Stimulated activated effector memory CD8-positive, alpha-beta T cell treated with anti-CD3 and anti-CD28 coated beads, Interleukin-12 subunit alpha, Interleukin-12 subunit beta, amount 100 ng/mL, for 72 hours (primary cell): Measurements from ENCODE around the gene GNPDA2.
"Not testable (repeated sequence)": the region's sequence is repeated elsewhere in the genome, so short reads cannot be mapped to it uniquely, and the experiment has no call there.

Source experiments
- ATAC-seq: fragments of 150-1000 bp; cut with Tn5 transposase; 2 replicates; pipeline ENCODE4 v1.10.0; 2021
- DNase-seq, 2 donors: peaks; one replicate each; pipeline ENCODE4 v3.0.0; 2021 to 2022; ENCODE audit warnings: low spot score in 2 of 2
- H3K27ac Mint-ChIP-seq: one replicate; pipeline ENCODE4 v1.8.0; 2022; ENCODE audit warnings: mild to moderate bottlenecking, mixed read lengths
- H3K36me3 Mint-ChIP-seq: one replicate; pipeline ENCODE4 v1.8.0; 2022; ENCODE audit warnings: mild to moderate bottlenecking, mixed read lengths
- H3K4me1 Mint-ChIP-seq: one replicate; pipeline ENCODE4 v1.8.0; 2022; ENCODE audit warnings: mixed read lengths
- H3K4me3 Mint-ChIP-seq: one replicate; pipeline ENCODE4 v1.8.0; 2022; ENCODE audit warnings: mild to moderate bottlenecking, mixed read lengths
- H3K9me3 Mint-ChIP-seq: one replicate; pipeline ENCODE4 v1.8.0; 2022; ENCODE audit warnings: mixed read lengths

Gene GNPDA2

DNA sequence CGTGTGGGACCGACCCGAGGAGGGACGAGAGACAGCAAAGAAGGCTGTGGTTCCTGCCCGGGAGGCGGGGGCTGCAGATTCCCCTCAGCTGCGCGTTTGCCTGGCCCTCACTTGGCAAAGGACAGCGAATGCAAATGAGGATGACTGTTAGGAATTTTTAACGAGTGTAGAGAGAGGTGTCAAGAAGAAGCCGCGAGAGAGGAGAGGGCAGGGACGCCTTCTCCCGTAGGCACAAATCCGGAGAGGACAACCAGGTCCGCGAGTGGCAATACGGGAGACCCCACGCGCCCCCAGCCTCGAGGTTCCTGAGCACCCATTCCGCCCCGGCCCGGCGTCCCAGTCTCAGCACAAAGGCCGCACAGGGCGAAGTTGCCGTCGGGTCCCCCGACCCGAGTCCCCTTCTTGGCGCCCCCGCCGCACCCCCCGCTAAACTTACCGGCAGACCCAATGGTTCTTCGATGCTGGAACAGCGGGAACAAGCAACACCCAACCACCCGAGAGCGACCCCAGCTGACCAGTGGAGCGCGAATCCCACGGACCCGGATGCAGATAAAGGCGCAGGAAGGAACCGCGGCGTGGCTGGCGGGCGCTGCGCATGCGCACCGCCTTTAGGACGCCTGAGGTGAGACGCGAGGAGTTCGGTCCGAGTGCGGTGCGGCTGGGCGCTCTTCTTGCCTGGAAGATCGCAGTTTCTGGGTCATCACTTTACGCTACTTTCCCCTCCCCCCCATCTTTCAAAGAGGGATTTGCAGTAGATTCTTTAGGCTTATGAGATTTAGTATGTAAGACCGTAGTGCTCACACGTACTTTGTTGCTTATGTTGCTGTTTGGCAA, at the start of gene GNPDA2:
Gene GNPDA2, minus strand, starts transcription at position 519 of the 834 bp plus-strand sequence. CDS start 4,349 bp downstream, outside the sequence.
- Mint-ChIP-seq H3K36me3 (peaks cover 13% of the 10 kb centered on the region), H3K27ac (peak within 1 kb of the TSS; percentile 90)
- DNase-seq: peak; percentile 55 to 87

GRCh38 chr4:44772340-44772739, 46.0 kb upstream of the GNPDA2 start:
- Mint-ChIP-seq H3K4me3 (no peak overlapping the region), H3K4me1 (no peaks in the 10 kb centered on the region), H3K9me3 (peaks cover 3% of the 10 kb centered on the region), H3K27ac (no peak overlapping the region), H3K36me3 (no peaks in the 10 kb centered on the region)
- ATAC-seq (peak; percentile 48), DNase-seq (no peak)

More for the DNA sequence above, at the start of gene GNPDA2:
- Mint-ChIP-seq H3K9me3 (no peaks in the 10 kb centered on the region), H3K4me1 (peaks cover 34% of the 10 kb centered on the region), H3K4me3 (peak within 1 kb of the TSS; percentile 74)
- ATAC-seq: peak; percentile 96

- no peak overlapping the region for H3K4me3 Mint-ChIP-seq
- DNase-seq (no peak), ATAC-seq (no peak)
- no peaks in the 10 kb centered on the region for H3K4me1 Mint-ChIP-seq
- H3K27ac Mint-ChIP-seq: no peak overlapping the region
- H3K9me3 Mint-ChIP-seq: peaks cover 3% of the 10 kb centered on the region
- no peaks in the 10 kb centered on the region for H3K36me3 Mint-ChIP-seq
Measured at GRCh38 chr4:44771789-44772188, 45.4 kb upstream of the GNPDA2 start.

DNA sequence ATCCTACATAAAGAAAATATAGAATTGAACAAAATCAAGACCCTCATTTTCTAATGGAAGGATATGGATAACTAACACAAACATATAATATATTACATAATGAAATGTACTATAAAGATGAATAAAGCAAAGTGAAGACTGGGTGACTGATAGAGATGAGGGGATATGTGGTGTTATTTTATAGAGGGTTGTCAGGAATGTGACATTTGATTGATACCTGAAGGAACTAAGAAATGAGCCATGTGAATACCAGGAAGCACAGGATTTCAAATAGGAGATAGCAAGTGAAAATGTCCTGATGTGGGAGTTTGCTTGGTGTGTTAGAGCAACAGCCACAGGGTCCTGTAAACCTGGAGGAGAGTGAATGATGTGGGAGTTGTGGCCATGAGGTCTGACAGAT, 40.1 kb upstream of the GNPDA2 start:
- no peak for ATAC-seq
- DNase-seq: no peak
- Mint-ChIP-seq H3K27ac (no peak overlapping the region), H3K9me3 (no peaks in the 10 kb centered on the region), H3K4me1 (no peaks in the 10 kb centered on the region), H3K4me3 (no peak overlapping the region), H3K36me3 (no peaks in the 10 kb centered on the region)

DNA sequence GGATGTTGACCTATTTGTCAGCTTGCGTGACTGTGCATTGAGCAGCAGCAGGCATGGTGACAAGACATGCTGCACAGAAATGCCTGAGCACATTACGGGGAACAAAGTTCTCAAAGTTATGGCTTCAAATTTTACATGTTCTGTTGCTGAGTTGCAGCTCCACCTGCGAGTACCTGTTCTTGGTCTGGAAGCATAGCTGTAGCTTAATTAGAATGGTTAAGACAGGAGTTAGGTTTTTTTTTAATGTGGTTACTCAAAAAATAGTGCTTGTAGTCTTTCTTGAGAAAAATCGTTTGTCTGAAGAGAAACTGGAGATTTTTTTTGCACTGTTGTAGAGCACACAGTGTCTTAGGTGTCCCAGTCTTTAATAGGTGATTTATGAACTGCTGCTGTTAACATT, 38.8 kb upstream of the GNPDA2 start:
- Mint-ChIP-seq H3K4me1 (no peaks in the 10 kb centered on the region), H3K4me3 (no peak overlapping the region), H3K36me3 (no peaks in the 10 kb centered on the region), H3K9me3 (no peaks in the 10 kb centered on the region), H3K27ac (no peak overlapping the region)
- ATAC-seq (no peak), DNase-seq (no peak)

GRCh38 chr4:44761306-44761705, 35.0 kb upstream of the GNPDA2 start:
- ATAC-seq: no peak
- Mint-ChIP-seq H3K9me3 (no peaks in the 10 kb centered on the region), H3K36me3 (no peaks in the 10 kb centered on the region), H3K4me3 (no peak overlapping the region), H3K4me1 (no peaks in the 10 kb centered on the region), H3K27ac (no peak overlapping the region)
- no peak for DNase-seq

- Mint-ChIP-seq H3K4me3 (no peak overlapping the region), H3K36me3 (no peaks in the 10 kb centered on the region), H3K27ac (no peak overlapping the region), H3K4me1 (no peaks in the 10 kb centered on the region), H3K9me3 (no peaks in the 10 kb centered on the region)
- ATAC-seq: peak; percentile 31
- DNase-seq: no peak
Measured at GRCh38 chr4:44760142-44760898, 34.0 kb upstream of the GNPDA2 start.

- DNase-seq: no peak
- Mint-ChIP-seq H3K4me1 (no peaks in the 10 kb centered on the region), H3K27ac (no peak overlapping the region), H3K4me3 (no peak overlapping the region), H3K36me3 (no peaks in the 10 kb centered on the region), H3K9me3 (no peaks in the 10 kb centered on the region)
- no peak for ATAC-seq
Measured at GRCh38 chr4:44756559-44756958, 30.2 kb upstream of the GNPDA2 start.

DNA sequence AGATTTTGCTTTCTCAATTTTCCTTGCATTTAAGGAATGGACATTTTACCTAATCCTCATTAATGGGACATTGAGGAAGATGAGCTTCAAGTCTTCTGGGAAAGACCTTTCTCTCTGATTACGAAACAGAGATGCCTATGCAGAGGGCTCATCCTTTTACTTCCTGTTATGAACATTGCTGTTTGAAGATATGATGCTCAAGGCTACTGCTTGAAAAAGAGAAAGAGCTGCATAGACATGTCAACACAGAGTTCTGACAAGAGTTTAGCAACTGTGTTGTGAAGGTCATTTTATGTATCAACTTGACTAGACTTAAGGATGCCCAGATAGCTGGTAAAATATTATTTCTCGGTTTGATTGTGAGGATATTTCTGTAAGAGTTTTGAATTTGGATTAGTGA, 13.8 kb upstream of the GNPDA2 start:
- Mint-ChIP-seq H3K4me1 (no peaks in the 10 kb centered on the region), H3K9me3 (no peaks in the 10 kb centered on the region), H3K27ac (no peak overlapping the region), H3K36me3 (no peaks in the 10 kb centered on the region), H3K4me3 (no peak overlapping the region)
- ATAC-seq: no peak
- no peak for DNase-seq

DNA sequence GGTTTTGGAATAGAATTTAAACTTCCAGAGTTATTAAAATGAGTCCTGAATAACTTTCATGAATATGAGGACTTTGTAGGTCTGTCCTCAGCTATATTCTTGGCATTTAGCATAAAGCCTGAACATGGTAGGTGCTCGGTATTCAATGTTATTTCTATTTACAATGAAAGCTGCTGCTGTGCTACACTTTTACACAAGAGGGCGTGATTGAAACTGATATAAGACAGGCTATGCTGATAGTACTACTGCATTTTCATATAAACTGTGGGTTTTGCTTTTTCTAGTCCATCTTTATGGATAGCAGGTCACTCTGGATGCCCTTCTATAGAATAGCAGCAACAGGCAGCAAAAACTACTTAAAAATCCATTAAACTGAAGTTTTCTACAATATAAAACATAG, 12.3 kb upstream of the GNPDA2 start:
- Mint-ChIP-seq H3K4me3 (no peak overlapping the region), H3K4me1 (no peaks in the 10 kb centered on the region), H3K27ac (no peak overlapping the region), H3K36me3 (no peaks in the 10 kb centered on the region), H3K9me3 (no peaks in the 10 kb centered on the region)
- no peak for DNase-seq
- no peak for ATAC-seq

GRCh38 chr4:44736900-44737299, 10.5 kb upstream of the GNPDA2 start:
- no peak for ATAC-seq
- H3K4me1 Mint-ChIP-seq: no peaks in the 10 kb centered on the region
- H3K4me3 Mint-ChIP-seq: no peak overlapping the region
- H3K36me3 Mint-ChIP-seq: no peaks in the 10 kb centered on the region
- H3K9me3 Mint-ChIP-seq: no peaks in the 10 kb centered on the region
- no peak overlapping the region for H3K27ac Mint-ChIP-seq
- DNase-seq: no peak

GRCh38 chr4:44728694-44729093, 2.3 kb upstream of the GNPDA2 start:
- not testable (repeated sequence) for H3K27ac Mint-ChIP-seq, ATAC-seq, H3K4me3 Mint-ChIP-seq, H3K9me3 Mint-ChIP-seq, DNase-seq
- Mint-ChIP-seq H3K4me1 (peaks cover 27% of the 10 kb centered on the region), H3K36me3 (peaks cover 13% of the 10 kb centered on the region)

- no peaks in the 10 kb centered on the region for H3K9me3 Mint-ChIP-seq
- H3K36me3 Mint-ChIP-seq: peaks cover 13% of the 10 kb centered on the region
- peaks cover 33% of the 10 kb centered on the region for H3K4me1 Mint-ChIP-seq
- no peak for DNase-seq
- no peak overlapping the region for H3K27ac Mint-ChIP-seq
- no peak for ATAC-seq
- H3K4me3 Mint-ChIP-seq: peak overlapping the region; percentile 74
Measured at GRCh38 chr4:44727471-44727870, 1.1 kb upstream of the GNPDA2 start.

GRCh38 chr4:44725726-44726037, 674 bp downstream of the GNPDA2 start:
- peak in 1 of 2 donors; percentile 4 for DNase-seq
- H3K9me3 Mint-ChIP-seq: no peaks in the 10 kb centered on the region
- no peak for ATAC-seq
- peaks cover 18% of the 10 kb centered on the region for H3K36me3 Mint-ChIP-seq
- peak overlapping the region; percentile 90 for H3K27ac Mint-ChIP-seq
- H3K4me3 Mint-ChIP-seq: peak overlapping the region; percentile 74
- peaks cover 40% of the 10 kb centered on the region for H3K4me1 Mint-ChIP-seq

- ATAC-seq (no peak), DNase-seq (no peak)
- Mint-ChIP-seq H3K4me3 (peak overlapping the region; percentile 74), H3K36me3 (peaks cover 19% of the 10 kb centered on the region), H3K27ac (peak overlapping the region; percentile 90), H3K4me1 (peaks cover 45% of the 10 kb centered on the region), H3K9me3 (no peaks in the 10 kb centered on the region)
Measured at GRCh38 chr4:44725166-44725565, 1.2 kb downstream of the GNPDA2 start.

DNA sequence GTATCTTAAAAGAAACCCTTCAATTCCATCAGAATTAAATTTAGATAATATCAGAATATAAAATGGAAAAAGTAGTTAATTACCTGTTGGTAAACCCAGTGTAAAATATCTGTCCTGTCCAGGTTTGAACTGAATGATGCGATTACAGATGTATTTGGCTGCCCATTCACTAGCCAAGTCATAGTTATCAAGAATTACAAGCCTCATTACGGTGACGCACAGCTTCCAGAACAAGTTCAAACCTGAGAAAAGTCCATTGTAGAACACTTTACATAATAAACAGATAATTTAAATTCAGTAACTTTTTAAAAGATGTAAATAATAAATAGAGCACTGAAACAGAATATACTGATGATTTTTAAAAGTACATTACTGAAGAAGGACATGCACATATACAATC, 4.4 kb downstream of the GNPDA2 start:
- Mint-ChIP-seq H3K4me1 (peaks cover 44% of the 10 kb centered on the region), H3K4me3 (no peak overlapping the region), H3K36me3 (peaks cover 19% of the 10 kb centered on the region), H3K27ac (no peak overlapping the region), H3K9me3 (no peaks in the 10 kb centered on the region)
- ATAC-seq (no peak), DNase-seq (no peak)
